ENCODE data around the gene NELFB.
"Not testable (repeated sequence)": the region's sequence is repeated elsewhere in the genome, so short reads cannot be mapped to it uniquely, and the experiment has no call there.

The NELFB gene

GRCh38 chr9:137234758-137235423, 20.2 kb upstream of the NELFB start:
- no peak for DNase-seq (ENCODE audit: low read depth)

GRCh38 chr9:137235424-137236237, 19.5 kb upstream of the NELFB start:
- DNase-seq (ENCODE audit: low read depth): no peak

GRCh38 chr9:137236238-137236935, 18.7 kb upstream of the NELFB start:
- peak; percentile 88 for DNase-seq (ENCODE audit: low read depth)

DNA sequence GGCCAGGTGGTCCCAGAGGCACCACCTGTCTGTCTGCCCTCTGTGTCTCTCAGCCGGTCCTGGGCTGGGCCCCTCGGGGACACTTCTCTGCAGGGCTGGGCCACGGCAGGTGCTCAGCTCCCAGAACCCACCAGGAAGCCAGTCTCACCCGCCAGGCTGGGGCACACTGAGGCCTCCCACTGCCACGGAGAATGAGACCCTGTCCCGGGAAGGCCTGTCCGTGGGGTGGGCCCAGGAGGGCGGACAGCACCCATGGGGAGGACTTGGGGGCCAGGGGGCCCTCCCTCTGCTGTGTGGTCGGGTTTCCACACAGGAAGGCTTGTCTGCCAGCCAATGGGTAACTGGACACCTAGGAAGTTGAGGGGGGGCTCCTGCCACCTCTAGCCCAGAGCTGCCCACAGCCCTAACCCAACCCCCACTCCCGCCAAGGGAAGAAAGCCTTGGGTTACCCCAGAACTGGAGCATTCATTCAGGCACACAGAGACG, 18.1 kb upstream of the NELFB start:
- DNase-seq (ENCODE audit: low read depth): no peak

DNA sequence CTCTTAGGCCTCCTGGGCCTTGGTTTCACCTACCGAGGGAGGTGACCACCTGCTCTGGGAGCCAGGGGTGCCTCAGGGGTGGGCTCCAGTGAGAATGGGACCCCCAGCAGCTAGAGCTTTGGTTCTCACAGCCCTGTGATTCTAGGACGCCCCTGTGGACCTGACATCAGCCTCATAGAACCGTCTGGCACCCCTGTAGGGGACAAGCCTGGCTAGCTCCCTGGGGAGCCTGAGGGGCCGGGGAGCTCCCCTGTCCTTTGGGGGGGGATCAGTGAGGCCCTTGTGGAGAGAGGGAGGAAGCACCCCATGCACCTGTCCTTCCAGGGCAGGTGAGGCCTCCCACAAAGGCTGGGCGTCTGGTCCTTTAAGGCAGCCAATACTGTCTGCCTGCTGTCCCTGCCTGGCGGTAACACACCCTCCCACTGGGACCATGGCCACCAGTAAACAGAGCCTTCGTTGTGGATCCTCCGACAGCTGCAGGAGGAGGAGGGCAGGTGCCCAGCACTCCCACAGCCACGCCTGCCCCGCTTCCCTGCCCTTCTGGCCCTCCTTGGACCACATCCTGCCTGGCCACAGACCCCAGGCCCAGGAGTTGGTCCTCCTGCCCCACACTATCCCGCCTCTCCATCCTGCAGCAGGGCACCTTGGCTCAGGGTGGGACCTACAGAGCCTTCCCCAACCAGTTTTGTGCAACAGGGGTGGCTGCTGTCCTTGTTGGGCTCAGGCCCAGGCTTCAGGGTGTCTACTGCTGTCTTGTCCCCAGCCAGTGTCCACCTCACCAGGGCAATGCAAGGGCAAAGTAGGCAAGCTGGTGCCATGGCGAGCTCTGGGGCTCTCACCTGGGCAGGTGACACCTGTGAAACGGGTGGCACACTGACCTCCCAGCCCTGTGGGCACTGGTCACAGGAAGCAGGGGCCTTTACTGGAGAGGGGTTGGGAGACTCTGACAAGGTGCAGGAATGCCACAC, 17.1 kb upstream of the NELFB start:
- DNase-seq (ENCODE audit: low read depth): no peak

DNA sequence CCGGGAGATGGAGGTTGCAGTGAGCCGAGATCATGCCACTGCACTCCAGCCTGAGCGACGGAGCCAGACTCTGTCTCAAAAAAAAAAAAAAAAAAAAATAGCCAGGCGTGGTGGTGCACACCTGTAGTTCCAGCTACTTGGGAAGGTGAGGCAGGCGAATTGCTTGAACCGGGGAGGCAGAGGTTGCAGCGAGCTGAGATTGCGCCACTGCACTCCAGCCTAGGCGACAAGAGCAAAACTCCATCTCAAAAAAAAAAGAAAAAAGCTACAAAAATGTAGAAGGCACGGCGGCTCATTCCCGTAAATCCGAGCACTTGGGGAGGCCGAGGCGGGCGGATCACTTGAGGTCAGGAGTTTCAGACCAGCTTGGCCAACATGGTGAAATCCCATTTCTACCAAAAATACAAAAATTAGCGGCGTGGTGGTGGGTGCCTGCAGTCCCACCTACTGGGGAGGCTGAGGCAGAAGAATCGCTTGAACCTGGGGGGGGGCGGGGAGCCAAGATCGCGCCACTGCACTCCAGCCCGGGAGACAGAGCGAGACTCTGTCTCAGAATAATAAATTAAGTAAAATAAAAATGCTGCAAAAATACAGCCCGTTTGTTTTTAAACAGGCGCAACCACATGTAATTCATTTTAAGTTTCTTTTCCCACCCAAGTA, 15.5 kb upstream of the NELFB start:
- peak; percentile 27 for DNase-seq (ENCODE audit: low read depth)

GRCh38 chr9:137240318-137240840, 14.7 kb upstream of the NELFB start:
- peak; percentile 76 for DNase-seq (ENCODE audit: low read depth)

- DNase-seq (ENCODE audit: low read depth): peak; percentile 100
These were observed 14.2 kb upstream of the NELFB start, which contains the start of gene TUBB4B for GRCh38 chr9:137240841-137241489. Gene TUBB4B (plus strand): TSS chr9:137241287. CDS start chr9:137241361, 74 bp downstream.

GRCh38 chr9:137241490-137242268, 13.4 kb upstream of the NELFB start:
- peak; percentile 72 for DNase-seq (ENCODE audit: low read depth)

DNA sequence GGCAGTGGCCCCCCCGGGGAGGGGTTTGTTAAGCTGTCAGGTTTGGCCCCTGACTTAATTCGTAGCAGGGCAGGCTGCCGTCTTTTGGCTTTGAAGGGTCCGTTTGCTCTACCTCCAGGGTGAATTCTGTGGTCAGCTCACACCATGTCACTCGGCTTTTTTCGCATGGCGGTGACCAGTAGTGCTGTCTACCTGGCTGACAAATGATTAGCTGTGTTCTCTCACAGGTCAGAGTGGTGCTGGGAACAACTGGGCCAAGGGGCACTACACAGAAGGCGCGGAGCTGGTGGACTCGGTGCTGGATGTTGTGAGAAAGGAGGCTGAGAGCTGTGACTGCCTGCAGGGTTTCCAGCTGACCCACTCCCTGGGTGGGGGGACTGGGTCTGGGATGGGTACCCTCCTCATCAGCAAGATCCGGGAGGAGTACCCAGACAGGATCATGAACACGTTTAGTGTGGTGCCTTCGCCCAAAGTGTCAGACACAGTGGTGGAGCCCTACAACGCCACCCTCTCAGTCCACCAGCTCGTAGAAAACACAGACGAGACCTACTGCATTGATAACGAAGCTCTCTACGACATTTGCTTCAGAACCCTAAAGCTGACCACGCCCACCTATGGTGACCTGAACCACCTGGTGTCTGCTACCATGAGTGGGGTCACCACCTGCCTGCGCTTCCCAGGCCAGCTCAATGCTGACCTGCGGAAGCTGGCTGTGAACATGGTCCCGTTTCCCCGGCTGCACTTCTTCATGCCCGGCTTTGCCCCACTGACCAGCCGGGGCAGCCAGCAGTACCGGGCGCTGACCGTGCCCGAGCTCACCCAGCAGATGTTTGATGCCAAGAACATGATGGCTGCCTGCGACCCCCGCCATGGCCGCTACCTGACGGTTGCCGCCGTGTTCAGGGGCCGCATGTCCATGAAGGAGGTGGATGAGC, 12.6 kb upstream of the NELFB start:
- no peak for DNase-seq (ENCODE audit: low read depth)

GRCh38 chr9:137243266-137243625, 11.9 kb upstream of the NELFB start:
- not testable (repeated sequence) for DNase-seq (ENCODE audit: low read depth)

DNA sequence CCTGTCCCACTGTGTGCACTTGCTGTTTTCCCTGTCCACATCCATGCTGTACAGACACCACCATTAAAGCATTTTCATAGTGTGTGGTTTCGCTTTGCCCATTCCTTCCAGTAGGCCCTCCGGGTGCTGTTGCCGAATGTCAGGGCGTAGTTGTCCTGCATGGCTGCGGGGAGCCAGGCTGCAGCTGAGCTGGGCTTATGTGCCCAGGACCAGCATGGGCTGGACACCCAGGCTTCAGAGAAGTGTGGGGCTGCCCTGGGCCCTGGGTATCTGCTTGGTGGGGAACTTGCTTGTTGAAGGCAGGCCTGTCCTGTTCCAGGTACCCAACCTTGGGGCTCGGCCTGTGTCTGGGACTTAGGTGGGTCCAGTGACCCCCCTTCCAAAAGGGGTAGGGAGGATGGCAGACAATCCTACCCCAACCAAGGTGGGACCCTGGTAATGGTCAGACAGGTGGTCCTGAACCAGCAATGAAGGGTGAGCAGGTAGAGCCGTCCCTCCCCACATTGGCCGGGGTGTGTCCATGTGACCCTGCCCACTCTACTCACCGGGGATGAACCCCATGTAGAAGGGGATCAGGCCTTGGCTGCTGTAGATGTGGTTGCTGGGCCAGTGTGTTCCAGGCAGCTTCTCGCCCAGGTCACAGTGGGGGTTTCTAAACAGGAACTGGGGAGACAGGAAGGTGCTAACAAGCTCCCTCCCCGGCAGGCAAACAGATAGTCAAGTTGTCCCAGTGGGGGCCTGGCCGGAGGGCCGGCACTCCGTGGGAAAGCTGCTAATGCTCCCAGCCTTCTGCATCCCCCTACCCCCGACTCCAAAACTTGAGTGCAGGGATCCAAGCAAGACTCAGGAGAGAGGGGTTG, 11.3 kb upstream of the NELFB start:
- DNase-seq (ENCODE audit: low read depth): peak; percentile 53

GRCh38 chr9:137244486-137245449, 10.4 kb upstream of the NELFB start:
- no peak for DNase-seq (ENCODE audit: low read depth)

GRCh38 chr9:137245450-137246421, 9.4 kb upstream of the NELFB start:
- no peak for DNase-seq (ENCODE audit: low read depth)
